Spleen (tissue), 7 donors: ENCODE results near the gene POLA1.

Source experiments
- POLR2AphosphoS5 ChIP-seq, 3 donors: sonication (generic); formaldehyde crosslinking; IDR thresholded peaks; one replicate each; pipeline ENCODE4 v1.5.1; 2017; ENCODE audit warnings: antibody characterized with exemption in 3 of 3
- TF ChIP-seq, protein P1 (sequence below), 11 experiments: fragments of 200-600 bp in 7 of 11; fragments of 450-650 bp in 4 of 11; sonication (generic) in 4 of 11; IDR thresholded peaks in 8 of 11; conservative IDR thresholded peaks in 3 of 11; 1 replicate in 7 of 11; 2 replicates in 4 of 11; pipeline versions ENCODE4 v1.4.0 to v1.8.0; 2016 to 2021; ENCODE audit warnings: antibody characterized with exemption in 11 of 11, inconsistent platforms in 4 of 11, mild to moderate bottlenecking in 1 of 11
- donor health status: DM: no; HTN: no; CAD: no; lungs with moderate emphysema.
- donor health status: DM: no; HTN: no; CAD: no.
- donor health status: DM: no; HTN: no; CAD: no.

DNA sequence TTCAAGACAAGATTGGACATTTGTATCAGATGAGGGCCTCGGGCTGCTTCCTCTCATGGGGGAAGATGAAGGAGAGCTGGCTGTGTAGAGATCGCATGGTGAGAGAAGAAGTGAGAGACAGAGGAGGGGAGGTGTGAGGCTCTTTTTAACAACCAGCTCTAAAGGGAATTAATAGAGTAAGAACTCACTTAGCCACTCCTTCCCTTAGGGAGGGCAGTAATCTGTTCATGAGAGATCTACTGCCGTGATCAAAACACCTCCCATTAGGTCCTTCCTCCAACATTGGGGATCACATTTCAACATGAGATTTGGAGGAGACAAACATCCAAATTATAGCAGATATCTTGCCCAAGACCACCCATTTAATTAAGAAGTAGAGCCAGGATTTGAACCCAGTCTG, 225.0 kb downstream of the POLA1 start:
- TF ChIP-seq, protein P1, sequence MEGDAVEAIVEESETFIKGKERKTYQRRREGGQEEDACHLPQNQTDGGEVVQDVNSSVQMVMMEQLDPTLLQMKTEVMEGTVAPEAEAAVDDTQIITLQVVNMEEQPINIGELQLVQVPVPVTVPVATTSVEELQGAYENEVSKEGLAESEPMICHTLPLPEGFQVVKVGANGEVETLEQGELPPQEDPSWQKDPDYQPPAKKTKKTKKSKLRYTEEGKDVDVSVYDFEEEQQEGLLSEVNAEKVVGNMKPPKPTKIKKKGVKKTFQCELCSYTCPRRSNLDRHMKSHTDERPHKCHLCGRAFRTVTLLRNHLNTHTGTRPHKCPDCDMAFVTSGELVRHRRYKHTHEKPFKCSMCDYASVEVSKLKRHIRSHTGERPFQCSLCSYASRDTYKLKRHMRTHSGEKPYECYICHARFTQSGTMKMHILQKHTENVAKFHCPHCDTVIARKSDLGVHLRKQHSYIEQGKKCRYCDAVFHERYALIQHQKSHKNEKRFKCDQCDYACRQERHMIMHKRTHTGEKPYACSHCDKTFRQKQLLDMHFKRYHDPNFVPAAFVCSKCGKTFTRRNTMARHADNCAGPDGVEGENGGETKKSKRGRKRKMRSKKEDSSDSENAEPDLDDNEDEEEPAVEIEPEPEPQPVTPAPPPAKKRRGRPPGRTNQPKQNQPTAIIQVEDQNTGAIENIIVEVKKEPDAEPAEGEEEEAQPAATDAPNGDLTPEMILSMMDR (IDR thresholded peaks at IDR 0.05 in 8 of 11, conservative IDR thresholded peaks at IDR 0.05 in 3 of 11), result no peak
- no peak for TF ChIP-seq POLR2AphosphoS5 (IDR thresholded peaks at IDR 0.05)
